T-helper 22 cell (primary cell): ENCODE data around the gene SCN1B.
A peak's percentile ranks its signal among the peaks of the same experiment; 100 is the strongest.

Experiments used
- DNase-seq: peaks from one replicate; pipeline ENCODE4 v3.0.0-alpha.2; 2020; ENCODE audit warnings: low read depth

Gene SCN1B

GRCh38 chr19:35053667-35054293 lies 23.5 kb downstream of the SCN1B start:
- DNase-seq = no peak

- no peak for DNase-seq
These were observed 24.4 kb downstream of the SCN1B start for GRCh38 chr19:35054626-35055025.

GRCh38 chr19:35055715-35056179 lies 25.5 kb downstream of the SCN1B start:
- DNase-seq = no peak

GRCh38 chr19:35056513-35057063 lies 26.3 kb downstream of the SCN1B start:
- DNase-seq = no peak

GRCh38 chr19:35058370-35058769 lies 28.1 kb downstream of the SCN1B start:
- DNase-seq = no peak

GRCh38 chr19:35059006-35059798 lies 28.9 kb downstream of the SCN1B start:
- no peak for DNase-seq

- no peak for DNase-seq
These were observed 29.5 kb downstream of the SCN1B start for GRCh38 chr19:35059799-35060091.

GRCh38 chr19:35060160-35060855 lies 30.0 kb downstream of the SCN1B start:
- no peak for DNase-seq

GRCh38 chr19:35061583-35062373 lies 31.5 kb downstream of the SCN1B start:
- no peak for DNase-seq

- DNase-seq = no peak
These were observed 32.7 kb downstream of the SCN1B start for GRCh38 chr19:35062942-35063341.

- DNase-seq = no peak
These were observed 33.9 kb downstream of the SCN1B start for GRCh38 chr19:35063940-35064818.

- no peak for DNase-seq
These were observed 35.3 kb downstream of the SCN1B start for GRCh38 chr19:35065574-35065973.

- DNase-seq = no peak
These were observed 35.9 kb downstream of the SCN1B start for GRCh38 chr19:35066121-35066520.

GRCh38 chr19:35066691-35067563 lies 36.7 kb downstream of the SCN1B start:
- DNase-seq = peak; percentile 63

- DNase-seq = no peak
These were observed 38.8 kb downstream of the SCN1B start for GRCh38 chr19:35068941-35069634.

GRCh38 chr19:35069696-35070095 lies 39.4 kb downstream of the SCN1B start:
- DNase-seq = no peak

- no peak for DNase-seq
These were observed 40.2 kb downstream of the SCN1B start for GRCh38 chr19:35070471-35070870.

- no peak for DNase-seq
These were observed 43.2 kb downstream of the SCN1B start for GRCh38 chr19:35073516-35073915.

GRCh38 chr19:35073941-35074340 lies 43.7 kb downstream of the SCN1B start:
- DNase-seq = no peak
